AG08395 (cell line): ENCODE data around the gene TMEM87B.
A peak's percentile ranks its signal among the peaks of the same experiment; 100 is the strongest.
"Not testable (repeated sequence)": the region's sequence is repeated elsewhere in the genome, so short reads cannot be mapped to it uniquely, and the experiment has no call there.

Source experiments
- DNase-seq: peaks from one replicate; pipeline ENCODE4 v3.0.0; 2012; ENCODE audit warnings: mixed read lengths, low spot score

The TMEM87B gene

GRCh38 chr2:112032689-112033465 is 22.2 kb upstream of the TMEM87B start:
- DNase-seq, result peak; percentile 47

DNA sequence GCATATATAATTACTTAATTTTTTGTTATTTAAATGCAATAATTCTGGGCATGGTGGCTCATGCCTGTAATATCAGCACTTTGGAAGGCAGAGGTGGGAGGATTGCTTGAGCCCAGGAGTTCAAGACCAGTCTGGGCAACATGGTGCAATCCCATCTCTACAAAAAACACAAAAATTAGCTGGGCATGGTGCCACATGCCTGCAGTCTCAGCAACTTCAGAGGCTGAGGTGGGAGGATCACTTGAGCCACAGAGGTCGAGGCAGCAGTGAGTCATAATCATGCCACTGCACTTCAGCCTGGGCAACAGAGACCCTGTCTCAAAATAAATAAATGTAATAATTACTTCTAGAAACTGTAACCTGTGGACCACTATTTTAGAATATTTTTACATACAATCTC is 21.5 kb upstream of the TMEM87B start:
- DNase-seq, result no peak

GRCh38 chr2:112034924-112035323 is 20.1 kb upstream of the TMEM87B start:
- no peak for DNase-seq

DNA sequence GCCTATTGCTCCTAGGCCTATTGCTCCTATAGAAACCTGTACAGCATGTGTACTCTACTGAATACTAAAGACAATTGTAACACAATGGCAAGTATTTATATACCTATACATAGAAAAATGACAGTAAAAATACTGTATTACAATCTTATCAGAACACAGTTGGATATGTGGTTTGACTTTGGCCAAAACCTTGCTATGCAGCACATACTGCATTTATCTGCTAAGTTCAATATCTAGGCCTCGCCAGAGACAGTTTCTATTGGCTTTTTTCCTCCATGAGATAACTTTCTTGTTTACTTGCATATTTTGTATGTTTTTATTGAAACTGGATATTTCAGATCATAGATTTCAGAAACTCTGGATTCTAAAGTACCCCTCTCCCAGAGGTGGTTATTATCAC is 19.3 kb upstream of the TMEM87B start:
- no peak for DNase-seq

DNA sequence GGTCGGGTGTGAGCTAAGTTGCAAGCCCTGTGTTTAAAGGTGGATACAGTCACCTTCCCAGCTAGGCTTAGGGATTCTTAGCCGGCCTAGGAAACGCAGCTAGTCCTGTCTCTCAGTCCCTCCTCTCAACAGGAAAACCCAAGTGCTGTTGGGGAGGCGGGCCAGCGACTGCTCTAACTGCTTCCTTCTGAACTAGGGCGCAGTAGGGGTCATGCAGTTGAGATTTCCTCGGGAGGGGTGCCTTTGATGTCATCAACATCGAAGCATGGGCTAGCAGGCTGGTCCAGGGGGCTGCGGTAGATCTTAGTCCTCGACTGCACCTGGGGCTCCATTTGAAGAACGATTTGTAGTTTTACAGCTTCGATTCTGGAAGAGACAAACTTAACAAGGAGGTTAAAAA is 15.5 kb upstream of the TMEM87B start:
- DNase-seq, result not testable (repeated sequence)

GRCh38 chr2:112040066-112040465 is 15.0 kb upstream of the TMEM87B start:
- DNase-seq, result not testable (repeated sequence)

DNA sequence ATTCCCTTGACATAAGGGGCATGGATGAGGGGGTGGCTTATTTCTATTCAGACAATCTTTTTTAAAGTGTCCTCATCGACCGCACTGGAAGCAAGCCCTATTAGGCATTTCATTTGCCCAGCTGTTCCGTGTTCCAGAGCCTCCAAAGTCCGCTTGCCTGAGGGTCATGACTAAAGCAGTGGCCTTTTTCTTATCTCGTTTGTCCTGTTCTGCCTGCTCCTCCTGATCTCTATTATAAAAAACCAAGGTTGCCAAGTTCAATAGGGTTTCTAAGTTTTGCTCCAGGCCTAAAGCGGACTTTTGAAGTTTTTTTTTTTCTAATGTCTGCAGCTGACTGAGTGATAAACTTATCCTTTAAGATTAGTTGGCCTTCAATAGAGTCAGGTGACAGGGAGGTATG is 13.6 kb upstream of the TMEM87B start:
- not testable (repeated sequence) for DNase-seq

GRCh38 chr2:112045446-112046014 is 9.5 kb upstream of the TMEM87B start:
- no peak for DNase-seq

DNA sequence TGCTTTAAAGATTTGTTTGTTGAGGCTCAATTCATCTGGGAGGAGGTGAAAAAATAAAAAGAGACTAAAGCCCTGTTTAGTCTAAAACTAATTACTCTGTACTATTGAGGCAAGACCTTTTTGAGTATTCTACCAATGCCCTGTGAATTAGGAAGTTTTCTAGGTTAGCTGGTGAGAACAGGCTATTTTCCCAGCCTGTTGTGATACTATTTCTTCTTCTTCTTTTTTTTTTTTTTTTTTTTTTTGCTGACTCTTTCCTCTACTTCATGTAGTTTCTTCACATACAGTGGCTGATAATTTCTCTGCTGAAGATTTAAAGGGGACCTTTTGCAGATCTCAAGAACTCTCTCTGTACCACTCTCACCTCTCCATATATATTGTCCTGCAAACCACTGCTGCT is 8.8 kb upstream of the TMEM87B start:
- no peak for DNase-seq

DNA sequence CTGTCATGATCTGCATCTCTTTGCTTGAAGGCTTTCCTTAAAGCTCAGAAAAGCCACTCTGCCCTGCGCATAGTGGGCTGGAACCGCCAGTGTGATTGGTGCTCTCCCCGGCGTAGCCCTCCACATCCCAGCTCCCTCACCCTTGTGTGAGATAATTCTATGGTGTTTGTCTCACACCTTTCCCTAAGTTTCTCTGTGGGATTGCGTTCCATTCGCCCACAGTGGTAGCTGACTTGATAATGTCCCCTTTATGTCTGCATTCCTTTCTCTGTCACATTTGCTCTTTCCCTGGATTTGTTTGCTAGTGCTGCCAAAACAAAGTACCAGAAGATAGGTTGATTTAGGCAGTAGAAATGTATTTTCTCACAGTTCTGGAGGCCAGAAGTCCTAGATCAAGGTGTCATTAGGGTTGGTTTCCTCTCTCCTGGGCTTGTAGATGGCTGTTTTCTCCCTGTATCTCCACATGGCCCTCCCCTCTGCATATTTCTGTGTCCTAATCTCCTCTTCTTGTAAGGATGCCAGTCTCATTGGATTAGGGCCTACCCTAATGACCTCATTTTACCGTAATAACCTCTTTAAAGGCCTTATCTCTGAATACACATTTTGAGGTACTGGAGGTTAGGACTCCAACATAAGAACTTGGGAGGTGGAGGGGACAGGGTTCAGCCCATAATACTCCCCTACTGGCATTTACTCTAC is 7.4 kb upstream of the TMEM87B start:
- no peak for DNase-seq

- no peak for DNase-seq
These were observed 6.9 kb upstream of the TMEM87B start for GRCh38 chr2:112048236-112048592.

GRCh38 chr2:112048887-112049286 is 6.2 kb upstream of the TMEM87B start:
- peak; percentile 45 for DNase-seq

DNA sequence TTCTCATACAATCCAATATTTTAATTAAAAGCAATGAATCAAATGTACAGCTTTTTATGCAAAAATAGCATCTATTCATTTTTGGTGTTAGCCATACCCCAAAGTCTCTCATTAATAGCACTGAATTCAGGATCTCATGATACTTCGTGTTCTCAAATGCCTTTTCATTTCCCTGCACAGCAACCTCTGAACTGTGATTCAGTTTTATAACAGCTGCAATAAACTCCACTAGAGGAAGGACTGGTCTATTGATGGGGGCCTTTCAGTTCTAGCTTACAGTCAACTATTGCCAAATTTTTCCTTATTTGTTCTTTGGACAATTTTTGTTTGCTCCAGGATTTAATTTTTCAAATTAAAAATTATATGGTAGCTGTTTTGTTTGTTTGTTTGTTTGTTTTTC is 4.8 kb upstream of the TMEM87B start:
- no peak for DNase-seq

- peak; percentile 93 for DNase-seq
These were observed 887 bp upstream of the TMEM87B start for GRCh38 chr2:112053917-112054846.

- DNase-seq, result peak; percentile 81
These were observed 909 bp downstream of the TMEM87B start for GRCh38 chr2:112055730-112056625.

DNA sequence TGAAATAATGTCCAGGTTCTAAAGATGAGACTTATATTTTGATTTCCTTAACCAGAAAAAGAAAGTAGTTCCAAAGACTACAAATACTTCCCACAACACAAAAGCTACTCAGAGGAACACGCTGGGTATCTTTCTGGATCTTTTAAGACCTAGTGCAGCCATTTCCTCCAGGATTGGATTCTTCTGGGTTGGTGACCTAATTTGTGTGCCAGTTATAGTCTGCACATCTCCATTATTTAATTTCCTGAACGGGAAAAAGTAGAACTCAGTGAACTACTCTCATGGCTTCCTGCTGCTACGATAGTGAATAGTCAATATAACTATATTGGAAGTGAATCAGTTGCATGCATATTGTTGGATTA is 1.5 kb downstream of the TMEM87B start:
- no peak for DNase-seq

GRCh38 chr2:112059671-112060070 is 4.6 kb downstream of the TMEM87B start:
- DNase-seq, result no peak

- DNase-seq, result no peak
These were observed 6.2 kb downstream of the TMEM87B start for GRCh38 chr2:112061299-112061698.

GRCh38 chr2:112061840-112062239 is 6.8 kb downstream of the TMEM87B start:
- no peak for DNase-seq

DNA sequence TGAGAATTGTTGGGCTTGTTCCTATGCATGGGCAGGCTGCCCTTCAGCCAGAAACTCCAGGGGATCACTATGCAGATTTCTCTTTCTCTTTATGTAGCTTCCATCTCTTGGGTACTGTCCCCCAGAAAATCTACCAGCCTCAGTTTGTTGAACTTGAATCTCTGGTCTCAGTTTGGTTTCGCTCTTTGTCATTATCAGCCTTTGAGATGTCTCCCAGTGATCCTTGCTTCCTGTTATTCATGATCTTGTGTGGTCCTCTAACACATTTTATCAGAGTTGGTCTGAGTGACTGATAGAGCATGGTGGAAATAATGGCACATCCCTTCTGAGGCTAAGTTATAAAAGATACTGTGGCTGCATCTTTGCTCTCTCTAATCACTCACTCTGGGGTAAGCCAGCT is 7.8 kb downstream of the TMEM87B start:
- no peak for DNase-seq

DNA sequence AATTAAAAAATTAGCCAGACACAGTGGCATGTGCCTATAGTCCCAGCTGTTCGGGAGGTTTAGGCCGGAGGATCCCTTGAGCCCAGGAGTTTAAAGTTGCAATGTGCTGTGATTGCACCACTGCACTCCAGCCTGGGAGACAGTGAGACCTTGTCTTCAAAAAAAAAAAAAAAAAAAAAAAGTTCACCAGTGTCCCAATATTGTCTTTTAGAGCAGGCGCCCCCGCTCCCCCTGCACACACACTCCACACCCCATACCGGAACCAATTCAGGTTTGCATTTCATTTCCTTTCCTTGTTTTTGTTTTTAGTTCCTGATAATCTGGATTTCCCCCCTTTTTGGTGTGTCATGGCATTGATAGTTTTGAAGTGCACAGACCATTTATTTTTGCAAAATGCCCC is 10.4 kb downstream of the TMEM87B start:
- DNase-seq, result no peak
